Left renal cortex interstitium (tissue), 4 donors: ENCODE measurements around the gene BHLHE41. TPM values are rescaled to one million over a fixed set of nuclear protein-coding genes. Genes with fewer than 3 reads are reported as not detected.

Experiments used
- DNase-seq, 4 donors: peaks; one replicate each; pipeline ENCODE4 v3.0.0-alpha.2; 2013; ENCODE audit warnings: low read depth in 4 of 4, low spot score in 2 of 4, missing footprints in 1 of 4
- polyA plus RNA-seq, 4 donors: library from polyadenylated mRNA; unstranded; fragments of 120-200 nt; gene quantifications; one replicate each; pipeline ENCODE4 v1.2.1, GENCODE V29; 2013; ENCODE audit not compliant: insufficient read length in 4 of 4

BHLHE41 gene
- polyA plus RNA-seq, 4 donors = 0.92 to 3.3 (median 2.3) TPM

DNA sequence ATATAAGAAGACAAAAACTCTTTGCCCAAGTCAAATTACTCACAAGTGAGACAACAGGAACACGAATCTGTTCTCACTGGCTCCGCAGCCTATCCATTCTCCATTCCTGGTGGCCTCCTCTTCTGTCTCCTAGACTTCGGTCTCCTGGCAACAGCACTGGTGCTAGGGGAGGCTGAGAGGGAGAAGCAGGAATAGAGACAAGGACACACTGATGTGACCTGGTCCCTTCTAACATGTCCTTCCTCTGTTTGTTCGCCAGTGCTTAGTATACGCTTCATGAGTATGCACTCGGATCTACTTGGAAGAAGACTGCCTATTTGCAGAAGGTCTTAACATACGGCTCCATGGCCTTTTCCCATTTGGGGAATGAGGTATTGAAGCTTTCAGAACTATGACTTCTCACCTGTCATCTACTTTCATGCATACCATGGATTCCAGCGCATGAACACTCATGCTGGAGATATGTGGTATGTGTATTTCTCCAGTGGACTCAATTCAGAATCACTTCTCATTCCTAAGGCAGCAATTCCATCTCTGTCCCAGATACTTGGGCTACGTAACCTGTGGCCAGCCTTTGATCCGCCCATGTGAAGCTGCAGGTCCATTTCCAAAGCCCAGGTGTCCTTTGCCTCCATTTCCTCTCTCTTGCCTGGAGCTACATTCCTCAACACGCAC lies 33.9 kb downstream of the BHLHE41 start:
- no peak for DNase-seq

DNA sequence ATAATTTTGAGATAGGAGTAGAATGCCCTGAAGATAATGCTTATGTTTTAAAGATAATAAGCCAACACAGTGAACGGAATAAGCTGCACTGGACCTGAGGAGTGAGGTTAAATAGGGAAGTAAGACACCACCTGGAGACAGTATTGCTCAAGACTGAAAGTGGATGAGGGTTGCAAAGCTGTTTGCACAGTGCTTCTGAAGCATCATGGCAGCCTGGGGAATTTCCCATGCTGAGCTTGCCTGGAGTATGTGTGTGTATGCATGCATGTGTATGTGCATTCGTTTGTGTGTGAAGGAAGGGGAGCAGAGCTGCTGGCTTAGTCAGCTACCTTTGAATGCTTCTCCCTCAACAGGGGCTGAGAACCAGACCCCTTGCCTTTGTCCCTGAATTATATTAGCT lies 35.8 kb downstream of the BHLHE41 start:
- DNase-seq = no peak

DNA sequence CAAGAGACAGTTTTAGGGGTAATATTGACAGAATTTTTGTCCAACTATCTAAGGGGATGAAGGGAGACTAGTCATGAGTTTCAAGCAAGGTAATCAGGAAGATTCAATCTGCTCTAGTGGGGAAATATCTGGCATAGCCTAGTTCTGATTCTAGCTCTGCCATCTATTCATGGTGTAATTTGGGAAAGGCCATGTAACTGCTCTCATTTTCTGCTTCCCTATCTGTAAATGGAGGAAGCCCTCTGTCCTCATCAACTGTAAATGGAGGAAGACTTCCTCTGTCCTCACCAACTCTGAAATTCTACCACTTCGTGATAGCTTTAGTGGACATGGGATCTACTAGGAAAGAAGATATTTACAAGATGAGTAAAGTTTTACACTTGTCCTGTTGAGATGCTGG lies 37.9 kb downstream of the BHLHE41 start:
- no peak for DNase-seq

DNA sequence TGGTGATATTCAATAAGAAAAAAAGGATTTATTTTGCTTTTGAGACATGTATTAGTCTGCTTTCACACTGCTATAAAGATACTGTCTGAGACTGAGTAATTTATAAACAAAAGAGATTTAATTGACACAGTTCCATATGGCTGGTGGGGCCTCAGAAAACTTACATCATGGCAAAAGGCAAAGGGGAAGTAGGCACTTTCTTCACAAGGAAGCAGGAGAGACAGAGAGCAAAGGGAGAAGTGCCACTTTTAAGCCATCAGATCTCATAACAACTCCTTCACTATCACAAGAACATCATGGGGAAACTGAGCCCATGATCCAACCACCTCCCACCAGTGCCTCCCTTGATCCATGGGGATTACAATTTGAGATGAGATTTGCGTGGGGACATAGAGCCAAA lies 43.9 kb downstream of the BHLHE41 start:
- DNase-seq = no peak

DNA sequence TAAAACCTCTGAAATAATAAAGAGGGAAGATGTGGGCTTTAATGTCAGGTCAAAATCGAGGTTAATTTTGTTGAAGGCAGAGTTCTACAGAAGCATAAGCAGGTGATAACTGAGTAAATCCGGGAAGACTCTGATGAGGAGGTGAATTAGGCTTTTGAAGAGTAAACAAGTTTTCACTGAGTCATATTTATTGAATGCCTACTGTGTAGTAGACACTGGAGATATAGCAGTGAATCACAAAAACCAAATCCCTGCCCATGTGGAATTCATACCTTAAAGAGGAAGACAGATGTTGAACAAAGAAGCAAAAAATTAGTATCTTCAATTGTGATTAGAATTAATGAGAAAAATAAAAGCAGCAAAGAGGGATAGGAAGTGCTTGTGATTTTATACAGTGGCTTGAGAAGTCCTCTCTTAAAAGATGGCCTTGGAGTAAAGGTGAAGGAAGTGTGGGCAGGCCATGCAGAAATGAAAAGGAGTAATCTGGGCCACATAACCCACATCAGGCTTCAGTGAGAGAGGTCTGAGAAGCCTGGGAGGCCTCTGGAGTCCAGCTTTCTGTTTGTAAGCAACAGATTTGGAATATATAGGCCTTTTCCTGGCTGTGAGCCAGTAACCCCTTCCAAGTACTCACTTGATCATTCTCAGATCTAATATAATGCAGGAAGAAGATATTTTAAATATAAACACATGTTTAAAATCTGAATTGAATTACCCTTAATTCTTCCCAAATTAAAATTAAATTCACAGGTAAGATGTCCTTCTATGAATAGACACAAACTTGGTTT lies 46.7 kb downstream of the BHLHE41 start:
- no peak for DNase-seq

Other genes starting within 250 kb of the BHLHE41 start
- 10 to 100 TPM; 61.5 to 88.3 (median 64.1) TPM for gene RASSF8, start 166.4 kb downstream of the BHLHE41 start, polyA plus RNA-seq
- gene SSPN, start 70.5 kb upstream of the BHLHE41 start, polyA plus RNA-seq = 10 to 100 TPM; 10.7 to 19.1 (median 13.9) TPM